Endothelial cell (in vitro differentiated cells): ENCODE data around the gene ZDHHC16. TPM values are rescaled to one million over a fixed set of nuclear protein-coding genes. Genes with fewer than 3 reads are reported as not detected.

ENCODE experiments used
- DNase-seq: peaks from one replicate; pipeline ENCODE4 v3.0.0; 2021; ENCODE audit warnings: low spot score
- H3K27ac Mint-ChIP-seq: one replicate; pipeline ENCODE4 v1.8.0; 2021; ENCODE audit warnings: mixed read lengths, inconsistent platforms; ENCODE audit not compliant: unreplicated experiment
- H3K27me3 Mint-ChIP-seq: one replicate; pipeline ENCODE4 v1.8.0; 2021; ENCODE audit warnings: mild to moderate bottlenecking, moderate library complexity, mixed read lengths, inconsistent platforms; ENCODE audit not compliant: unreplicated experiment
- H3K36me3 Mint-ChIP-seq: one replicate; pipeline ENCODE4 v1.8.0; 2021; ENCODE audit warnings: mild to moderate bottlenecking, low read depth, mixed read lengths, inconsistent platforms; ENCODE audit not compliant: unreplicated experiment
- H3K4me1 Mint-ChIP-seq: one replicate; pipeline ENCODE4 v1.8.0; 2021; ENCODE audit warnings: mild to moderate bottlenecking, mixed read lengths, inconsistent platforms; ENCODE audit not compliant: unreplicated experiment
- H3K4me3 Mint-ChIP-seq: one replicate; pipeline ENCODE4 v1.8.0; 2021; ENCODE audit warnings: mild to moderate bottlenecking, mixed read lengths, inconsistent platforms; ENCODE audit not compliant: unreplicated experiment
- H3K9me3 Mint-ChIP-seq: one replicate; pipeline ENCODE4 v1.8.0; 2021; ENCODE audit warnings: mixed read lengths, inconsistent platforms; ENCODE audit not compliant: unreplicated experiment
- total RNA-seq: library from RNA; stranded (reverse); fragmentation: NEBNext Ultra II Directional; extraction: Animal tissue kit (Norgen Biotek cat#: 25700); gene quantifications from one replicate; pipeline ENCODE4 v1.2.1, GENCODE V29; 2021; ENCODE audit not compliant: unreplicated experiment
- TF ChIP-seq, protein P1 (sequence below): fragments of 200-600 bp; sonication (generic); IDR thresholded peaks from one replicate; pipeline ENCODE4 v1.5.0; 2021; ENCODE audit warnings: antibody characterized with exemption; ENCODE audit not compliant: unreplicated experiment

ZDHHC16 gene
- total RNA-seq, 1 donor from 2014 or later, result 45.0 TPM

DNA sequence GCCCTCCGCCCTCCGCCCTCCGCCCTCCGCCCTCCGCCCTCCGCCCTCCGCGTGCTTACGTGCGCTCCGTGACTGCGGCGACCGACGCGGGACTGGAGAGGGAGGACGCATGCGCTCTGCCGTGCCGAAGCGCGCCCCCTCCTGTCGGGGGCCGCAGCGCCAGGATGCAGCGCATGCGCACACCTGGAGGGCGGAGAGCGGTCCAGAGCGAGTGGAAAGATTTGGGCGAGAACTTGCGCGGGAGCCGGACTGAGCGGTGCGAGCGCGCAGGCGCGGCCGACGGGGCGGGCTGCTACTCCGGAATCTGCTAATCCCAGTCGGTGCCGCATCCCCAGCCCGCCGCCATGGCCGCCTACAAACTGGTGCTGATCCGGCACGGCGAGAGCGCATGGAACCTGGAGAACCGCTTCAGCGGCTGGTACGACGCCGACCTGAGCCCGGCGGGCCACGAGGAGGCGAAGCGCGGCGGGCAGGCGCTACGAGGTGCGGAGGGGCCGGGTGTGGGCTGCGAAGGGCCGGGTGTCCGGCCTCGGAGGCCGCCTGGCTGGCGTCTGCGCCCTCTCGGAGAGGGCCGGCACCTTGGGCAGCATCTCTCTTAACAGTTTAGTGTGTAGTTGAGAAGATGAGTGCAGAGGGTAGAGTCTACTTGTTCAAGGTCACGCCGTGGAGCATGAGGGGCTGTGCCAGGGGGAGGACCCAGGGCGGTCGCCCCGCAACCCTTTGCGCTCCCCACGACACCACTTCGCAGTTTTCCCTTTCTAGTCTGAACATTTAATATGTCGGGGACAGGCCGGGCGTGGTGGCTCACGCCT, 19.8 kb upstream of the ZDHHC16 start, which contains the start of gene PGAM1:
TSS of gene PGAM1 (plus strand) at position 228 of the 812 bp plus-strand sequence. CDS start at position 345, 117 bp downstream.
- H3K27ac Mint-ChIP-seq, result peak within 1 kb of the TSS; percentile 98
- peaks cover 12% of the 10 kb centered on the region for H3K36me3 Mint-ChIP-seq
- no peaks in the 10 kb centered on the region for H3K9me3 Mint-ChIP-seq
- H3K4me3 Mint-ChIP-seq, result peak within 1 kb of the TSS; percentile 96
- peaks cover 18% of the 10 kb centered on the region for H3K4me1 Mint-ChIP-seq
- TF ChIP-seq, protein P1, sequence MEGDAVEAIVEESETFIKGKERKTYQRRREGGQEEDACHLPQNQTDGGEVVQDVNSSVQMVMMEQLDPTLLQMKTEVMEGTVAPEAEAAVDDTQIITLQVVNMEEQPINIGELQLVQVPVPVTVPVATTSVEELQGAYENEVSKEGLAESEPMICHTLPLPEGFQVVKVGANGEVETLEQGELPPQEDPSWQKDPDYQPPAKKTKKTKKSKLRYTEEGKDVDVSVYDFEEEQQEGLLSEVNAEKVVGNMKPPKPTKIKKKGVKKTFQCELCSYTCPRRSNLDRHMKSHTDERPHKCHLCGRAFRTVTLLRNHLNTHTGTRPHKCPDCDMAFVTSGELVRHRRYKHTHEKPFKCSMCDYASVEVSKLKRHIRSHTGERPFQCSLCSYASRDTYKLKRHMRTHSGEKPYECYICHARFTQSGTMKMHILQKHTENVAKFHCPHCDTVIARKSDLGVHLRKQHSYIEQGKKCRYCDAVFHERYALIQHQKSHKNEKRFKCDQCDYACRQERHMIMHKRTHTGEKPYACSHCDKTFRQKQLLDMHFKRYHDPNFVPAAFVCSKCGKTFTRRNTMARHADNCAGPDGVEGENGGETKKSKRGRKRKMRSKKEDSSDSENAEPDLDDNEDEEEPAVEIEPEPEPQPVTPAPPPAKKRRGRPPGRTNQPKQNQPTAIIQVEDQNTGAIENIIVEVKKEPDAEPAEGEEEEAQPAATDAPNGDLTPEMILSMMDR, result peak; percentile 21
- peaks cover 3% of the 10 kb centered on the region for H3K27me3 Mint-ChIP-seq
- peak; percentile 98 for DNase-seq

DNA sequence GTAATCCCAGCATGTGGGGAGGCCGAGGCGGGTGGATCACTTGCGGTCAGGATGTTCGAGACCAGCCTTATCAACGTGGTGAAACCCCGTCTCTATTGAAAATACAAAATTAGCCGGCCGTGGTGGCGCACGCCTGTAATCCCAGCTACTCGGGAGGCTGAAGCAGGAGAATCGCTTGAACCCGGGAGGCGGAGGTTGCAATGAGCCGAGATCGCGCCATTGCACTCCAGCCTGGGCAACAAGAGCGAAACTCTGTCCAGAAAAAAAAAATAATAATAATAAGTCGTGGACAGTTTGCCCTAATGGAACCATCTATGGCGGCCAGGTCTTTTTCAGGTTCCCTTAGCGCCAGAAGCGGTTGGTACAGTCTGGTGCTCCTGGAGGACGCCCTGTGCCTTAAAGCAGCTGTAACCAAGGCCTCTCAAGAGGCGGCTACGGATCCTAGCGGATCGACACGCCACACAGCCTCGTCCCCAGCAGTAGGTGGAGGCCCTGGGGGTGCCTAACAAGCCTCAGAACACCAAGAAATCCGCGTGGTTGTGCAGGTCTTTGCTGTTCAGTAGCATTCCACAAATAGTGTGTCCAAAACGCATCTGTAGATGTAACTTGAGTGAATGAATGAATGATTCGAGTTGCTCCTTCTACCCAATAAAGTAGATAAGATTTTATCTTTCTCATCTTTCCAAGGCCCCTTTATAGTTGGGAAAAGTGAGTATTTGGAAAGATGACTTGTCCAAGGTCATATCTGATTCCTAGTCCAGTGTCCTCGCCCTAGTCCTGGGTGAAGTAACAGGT, 19.0 kb upstream of the ZDHHC16 start:
- peak overlapping the region; percentile 98 for H3K27ac Mint-ChIP-seq
- DNase-seq, result peak; percentile 24
- H3K27me3 Mint-ChIP-seq, result peaks cover 3% of the 10 kb centered on the region
- no peaks in the 10 kb centered on the region for H3K9me3 Mint-ChIP-seq
- TF ChIP-seq, protein P1, result no peak
- H3K4me3 Mint-ChIP-seq, result peak overlapping the region; percentile 96
- H3K36me3 Mint-ChIP-seq, result peaks cover 16% of the 10 kb centered on the region
- peaks cover 18% of the 10 kb centered on the region for H3K4me1 Mint-ChIP-seq

GRCh38 chr10:97427571-97428179, 18.3 kb upstream of the ZDHHC16 start:
- Mint-ChIP-seq H3K27me3 (peaks cover 3% of the 10 kb centered on the region), H3K9me3 (no peaks in the 10 kb centered on the region), H3K36me3 (peaks cover 19% of the 10 kb centered on the region), H3K4me3 (peak overlapping the region; percentile 96), H3K27ac (peak overlapping the region; percentile 98), H3K4me1 (peaks cover 18% of the 10 kb centered on the region)
- peak; percentile 65 for DNase-seq
- TF ChIP-seq, protein P1, result no peak

DNA sequence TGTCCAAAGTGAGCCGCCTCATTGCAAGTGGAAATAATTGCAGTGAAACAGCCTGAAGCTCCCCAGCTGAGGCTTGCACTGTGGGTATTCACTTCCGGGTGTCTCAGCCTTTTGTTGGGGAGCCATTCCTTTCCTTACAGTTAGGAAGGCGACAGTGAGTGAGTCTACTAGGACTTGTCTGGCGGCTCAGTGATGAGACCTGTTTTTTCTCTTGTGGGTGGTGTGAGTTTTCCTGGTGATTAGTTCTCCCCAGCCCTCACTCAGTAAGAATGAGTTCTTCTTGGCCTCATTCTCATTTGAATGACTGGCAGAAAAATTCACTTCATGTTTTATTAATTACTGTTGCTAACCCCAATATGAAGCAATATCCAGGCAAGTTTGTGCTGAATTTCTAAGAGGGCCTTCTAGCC, 17.4 kb upstream of the ZDHHC16 start:
- Mint-ChIP-seq H3K4me1 (peaks cover 16% of the 10 kb centered on the region), H3K36me3 (peaks cover 22% of the 10 kb centered on the region), H3K4me3 (peak overlapping the region; percentile 81), H3K9me3 (no peaks in the 10 kb centered on the region), H3K27ac (peak overlapping the region; percentile 97), H3K27me3 (peaks cover 3% of the 10 kb centered on the region)
- no peak for DNase-seq
- TF ChIP-seq, protein P1, result no peak
